GM23248 (cell line): Measurements from ENCODE around the gene CBY1. TPM values are rescaled to one million over a fixed set of nuclear protein-coding genes. Genes with fewer than 3 reads are reported as not detected.
A peak's percentile ranks its signal among the peaks of the same experiment; 100 is the strongest.

Experiments
- DNase-seq: peaks from one replicate; pipeline ENCODE4 v3.0.0-alpha.2; 2015
- H2AFZ ChIP-seq: fragments of 200-600 bp; sonication (generic); 2 replicates; pipeline ENCODE4 v1.6.1; 2016; ENCODE audit warnings: antibody characterized with exemption
- H3F3A ChIP-seq: fragments of 200-600 bp; sonication (generic); 2 replicates; pipeline ENCODE4 v1.6.1; 2016; ENCODE audit warnings: mild to moderate bottlenecking, antibody characterized with exemption, mixed run types; ENCODE audit not compliant: insufficient read depth
- H3K27ac ChIP-seq: fragments of 200-600 bp; sonication (generic); 2 replicates; pipeline ENCODE4 v1.5.1; 2016; ENCODE audit warnings: mild to moderate bottlenecking
- H3K27me3 ChIP-seq: fragments of 200-600 bp; sonication (generic); replicated peaks from 2 replicates; pipeline ENCODE4 v1.6.1; 2016; ENCODE audit warnings: mild to moderate bottlenecking; ENCODE audit not compliant: insufficient read depth
- H3K36me3 ChIP-seq: fragments of 200-600 bp; sonication (generic); 2 replicates; pipeline ENCODE4 v1.6.1; 2016; ENCODE audit warnings: low read depth, mild to moderate bottlenecking
- H3K4me1 ChIP-seq: fragments of 200-600 bp; sonication (generic); 2 replicates; pipeline ENCODE4 v1.6.1; 2016; ENCODE audit warnings: mild to moderate bottlenecking; ENCODE audit not compliant: insufficient read depth
- H3K4me2 ChIP-seq: fragments of 200-600 bp; sonication (generic); one replicate; pipeline ENCODE4 v1.6.1; 2016; ENCODE audit warnings: mild to moderate bottlenecking; ENCODE audit not compliant: unreplicated experiment
- H3K4me3 ChIP-seq: fragments of 200-600 bp; sonication (generic); 2 replicates; pipeline ENCODE4 v1.5.1; 2016; ENCODE audit warnings: mild to moderate bottlenecking
- H3K79me2 ChIP-seq: fragments of 200-600 bp; sonication (generic); 2 replicates; pipeline ENCODE4 v1.6.1; 2016; ENCODE audit warnings: mild to moderate bottlenecking; ENCODE audit not compliant: insufficient read depth
- H3K9ac ChIP-seq: fragments of 200-600 bp; sonication (generic); 2 replicates; pipeline ENCODE4 v1.6.1; 2016; ENCODE audit warnings: mild to moderate bottlenecking
- H3K9me2 ChIP-seq: fragments of 200-600 bp; sonication (generic); 2 replicates; pipeline ENCODE4 v1.6.1; 2016; ENCODE audit warnings: mixed run types, mild to moderate bottlenecking, moderate library complexity; ENCODE audit not compliant: insufficient read depth
- H3K9me3 ChIP-seq: fragments of 200-600 bp; sonication (generic); one replicate; pipeline ENCODE4 v1.6.1; 2017; ENCODE audit warnings: low read depth
- H4K20me1 ChIP-seq: fragments of 200-600 bp; sonication (generic); 2 replicates; pipeline ENCODE4 v1.6.0; 2016; ENCODE audit not compliant: insufficient read depth
- EZH2 ChIP-seq: fragments of 200-600 bp; sonication (generic); IDR thresholded peaks from 2 replicates; pipeline ENCODE4 v1.6.1; 2018; ENCODE audit warnings: antibody characterized with exemption, mild to moderate bottlenecking; ENCODE audit not compliant: insufficient read depth, poor library complexity, severe bottlenecking
- EZH2phosphoT487 ChIP-seq: fragments of 200-600 bp; sonication (generic); IDR thresholded peaks from 2 replicates; pipeline ENCODE4 v1.6.1; 2018; ENCODE audit warnings: antibody characterized with exemption, moderate library complexity, mild to moderate bottlenecking, low read depth; ENCODE audit not compliant: insufficient read depth
- WGBS, 2 experiments: methylation state at CpG; one replicate each; pipeline ENCODE4 v1.1.6; 2015 to 2017; ENCODE audit warnings: low lambda C conversion rate in 2 of 2, low coverage in 1 of 2; ENCODE audit errors: missing lambda C conversion rate in 2 of 2; 5-methylcytosine and 5-hydroxymethylcytosine counted together
- in situ Hi-C: fragments of 300-500 bp; cut with MboI; formaldehyde crosslinking; loops from 2 replicates; pipeline ENCODE4 v1.15.0; 2020
- polyA plus RNA-seq: library from polyadenylated mRNA; unstranded; fragments of >200 nt; fragmentation: Nextera tagmentation; extraction: Ambion mirVana; gene quantifications from 2 replicates; pipeline ENCODE4 v1.2.1, GENCODE V29; 2016
- total RNA-seq: library from RNA; depleted of rRNA; stranded (reverse); fragments of >200 nt; shearing (Covaris generic); gene quantifications from 2 replicates; pipeline ENCODE4 v1.2.3, GENCODE V29; 2014

CBY1 gene
- total and polyA plus RNA-seq, 2 experiments from 2014 or later, result 24.5 to 59.4 TPM

DNA sequence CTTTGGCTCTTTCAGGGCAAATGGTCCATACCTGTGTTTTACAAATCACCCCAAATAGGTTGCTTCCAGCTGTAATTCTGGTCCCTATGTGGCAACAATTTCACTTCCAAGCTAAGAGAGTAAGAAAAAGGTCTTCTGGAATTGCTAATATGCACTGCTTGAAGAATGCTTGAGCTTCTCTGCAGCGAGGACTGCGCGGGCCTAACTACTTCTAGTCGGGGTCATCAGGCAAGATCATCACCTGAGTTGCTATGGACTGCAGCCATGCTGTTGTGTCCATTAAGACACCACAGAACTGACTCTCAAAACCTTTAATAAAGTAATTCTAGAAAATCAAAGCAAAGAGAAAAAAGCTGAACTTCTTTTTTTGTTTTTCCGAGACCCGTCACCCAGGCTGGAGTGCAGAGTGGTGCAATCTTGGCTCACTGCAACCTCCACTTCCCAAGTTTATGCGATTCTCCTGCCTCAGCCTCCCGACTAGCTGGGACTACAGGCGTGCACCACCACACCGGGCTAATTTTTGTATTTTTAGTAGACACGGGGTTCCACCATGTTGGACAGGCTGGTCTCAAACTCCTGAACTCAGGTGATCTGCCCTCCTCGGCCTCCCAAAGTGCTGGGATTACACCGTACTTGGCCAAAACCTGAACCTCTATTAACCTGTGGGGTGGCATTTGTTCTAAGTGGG, 42.1 kb downstream of the CBY1 start:
- H3F3A ChIP-seq, result peaks cover 41% of the 10 kb centered on the region
- H3K9ac ChIP-seq, result peak overlapping the region; percentile 99
- no peak for DNase-seq
- H3K9me2 ChIP-seq, result no peaks in the 10 kb centered on the region
- H3K9me3 ChIP-seq, result no peaks in the 10 kb centered on the region
- TF ChIP-seq EZH2 (no peak), EZH2phosphoT487 (no peak)
- peak overlapping the region; percentile 95 for H3K4me2 ChIP-seq
- in situ Hi-C loops, result no loop called here
- peak overlapping the region; percentile 97; the same call in 1 of the 2 replicates for H3K27ac ChIP-seq
- peak overlapping the region; percentile 87 for H3K4me3 ChIP-seq
- H3K79me2 ChIP-seq, result peaks cover 65% of the 10 kb centered on the region
- no peak overlapping the region for H2AFZ ChIP-seq
- peaks cover 6% of the 10 kb centered on the region; the same call in 1 of the 2 replicates for H3K36me3 ChIP-seq
- peaks cover 41% of the 10 kb centered on the region for H3K4me1 ChIP-seq
- no peaks in the 10 kb centered on the region for H3K27me3 ChIP-seq
- WGBS, 2 experiments, result 90 to 94% methylated on average over 13 of the region's 13 CpGs
- no peaks in the 10 kb centered on the region for H4K20me1 ChIP-seq

- TF ChIP-seq EZH2, result no peak
- no peak for TF ChIP-seq EZH2phosphoT487
- peaks cover 41% of the 10 kb centered on the region for H3F3A ChIP-seq
- WGBS, 2 experiments, result 70 to 77% methylated on average over 5 of the region's 5 CpGs
- H3K9me2 ChIP-seq, result no peaks in the 10 kb centered on the region
- peak overlapping the region; percentile 99 for H3K9ac ChIP-seq
- H3K4me1 ChIP-seq, result peaks cover 41% of the 10 kb centered on the region
- no peaks in the 10 kb centered on the region for H4K20me1 ChIP-seq
- H3K36me3 ChIP-seq, result peaks cover 2% of the 10 kb centered on the region; the same call in 1 of the 2 replicates
- peak overlapping the region; percentile 97 for H3K27ac ChIP-seq
- no peak overlapping the region for H2AFZ ChIP-seq
- DNase-seq, result peak; percentile 6
- peak overlapping the region; percentile 95 for H3K4me2 ChIP-seq
- no peaks in the 10 kb centered on the region for H3K9me3 ChIP-seq
- in situ Hi-C loops, result no loop called here
- peak overlapping the region; percentile 87 for H3K4me3 ChIP-seq
- H3K27me3 ChIP-seq, result no peaks in the 10 kb centered on the region
- peaks cover 59% of the 10 kb centered on the region for H3K79me2 ChIP-seq
These were observed 42.7 kb downstream of the CBY1 start for GRCh38 chr22:38699143-38699542.

DNA sequence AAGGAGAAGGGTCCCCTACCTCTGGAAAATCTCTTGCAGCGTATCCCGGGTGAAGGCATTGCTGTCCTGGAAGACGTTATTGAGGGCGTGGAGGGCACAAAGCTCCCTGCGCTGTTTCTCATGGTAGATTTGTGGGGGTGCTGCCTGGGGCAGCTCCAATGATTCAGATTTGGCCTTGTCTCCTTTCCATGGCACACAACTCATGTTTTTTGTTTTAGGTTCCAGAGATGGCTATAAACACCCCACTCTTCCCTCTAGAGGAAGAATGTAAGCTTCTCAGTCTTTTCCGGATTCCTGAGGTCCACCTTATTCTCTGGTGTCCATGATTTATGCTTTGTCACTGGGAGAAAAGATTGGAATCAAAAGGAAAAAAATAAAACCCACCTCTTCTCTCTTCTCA, 43.3 kb downstream of the CBY1 start:
- DNase-seq, result peak; percentile 83
- H3K27ac ChIP-seq, result peak overlapping the region; percentile 97
- H3K27me3 ChIP-seq, result no peaks in the 10 kb centered on the region
- H3K9me2 ChIP-seq, result no peaks in the 10 kb centered on the region
- peaks cover 53% of the 10 kb centered on the region for H3K79me2 ChIP-seq
- WGBS, 2 experiments, result 0 to 5% methylated on average over 6 of the region's 6 CpGs
- H3K9me3 ChIP-seq, result no peaks in the 10 kb centered on the region
- H4K20me1 ChIP-seq, result no peaks in the 10 kb centered on the region
- no peak for TF ChIP-seq EZH2phosphoT487
- TF ChIP-seq EZH2, result no peak
- 0 out of 2 replicates have a peak overlapping the region, but pooled peaks have one; percentile 36 for H2AFZ ChIP-seq
- H3F3A ChIP-seq, result peaks cover 45% of the 10 kb centered on the region
- H3K4me3 ChIP-seq, result peak overlapping the region; percentile 87
- peak overlapping the region; percentile 95 for H3K4me2 ChIP-seq
- in situ Hi-C loops, result no loop called here
- no peaks in the 10 kb centered on the region for H3K36me3 ChIP-seq
- H3K4me1 ChIP-seq, result peaks cover 45% of the 10 kb centered on the region
- H3K9ac ChIP-seq, result peak overlapping the region; percentile 99

DNA sequence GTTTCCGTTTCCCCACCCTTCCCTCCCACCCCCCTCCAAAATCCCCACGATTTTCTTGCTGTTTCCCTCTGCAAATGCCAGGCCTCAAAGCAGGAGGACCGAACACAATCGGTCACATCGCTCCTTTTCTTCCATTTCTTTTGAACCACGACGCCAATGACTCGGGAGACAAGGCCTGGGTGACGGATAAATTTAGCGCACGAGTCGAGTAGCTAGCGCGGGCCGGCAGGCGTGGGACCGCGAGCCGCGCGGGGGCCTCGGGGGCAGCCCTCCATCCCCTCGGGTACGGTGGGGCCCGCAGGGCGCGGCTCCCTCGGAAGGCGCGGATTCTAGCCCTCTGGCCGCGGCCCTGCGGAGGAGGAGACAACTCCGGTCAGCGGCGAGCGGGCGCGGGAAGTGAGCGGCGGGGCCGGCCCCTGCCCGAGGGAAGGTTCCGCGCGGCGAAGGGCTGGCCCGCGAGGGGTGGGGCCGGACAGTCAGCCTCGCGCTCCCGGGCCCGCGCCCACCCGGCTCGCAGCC, 43.9 kb downstream of the CBY1 start:
- no peaks in the 10 kb centered on the region for H4K20me1 ChIP-seq
- H3K79me2 ChIP-seq, result peaks cover 47% of the 10 kb centered on the region

More for the DNA sequence above, 43.9 kb downstream of the CBY1 start:
- H2AFZ ChIP-seq, result peak overlapping the region; percentile 36
- H3F3A ChIP-seq, result peaks cover 48% of the 10 kb centered on the region
- peak; percentile 82 for DNase-seq
- H3K27me3 ChIP-seq, result no peaks in the 10 kb centered on the region
- H3K4me3 ChIP-seq, result peak overlapping the region; percentile 87
- WGBS, 2 experiments, result 1 to 2% methylated on average over 33 to 54 of the region's 57 CpGs
- H3K9me2 ChIP-seq, result no peaks in the 10 kb centered on the region
- peak overlapping the region; percentile 99 for H3K9ac ChIP-seq
- peaks cover 43% of the 10 kb centered on the region for H3K4me1 ChIP-seq
- no peaks in the 10 kb centered on the region for H3K9me3 ChIP-seq
- H3K36me3 ChIP-seq, result no peaks in the 10 kb centered on the region
- H3K27ac ChIP-seq, result peak overlapping the region; percentile 97
- peak overlapping the region; percentile 95 for H3K4me2 ChIP-seq
- TF ChIP-seq EZH2, result no peak
- no peak for TF ChIP-seq EZH2phosphoT487
- in situ Hi-C loops, result no loop called here
